Measurements from ENCODE around the gene FIGNL2. TPM values are rescaled to one million over a fixed set of nuclear protein-coding genes. Genes with fewer than 3 reads are reported as not detected.

The FIGNL2 gene
- total and polyA plus RNA-seq, 9 of the 15 experiments (the other 6 are each of a cell fraction or from before 2014, with no cell fraction given) = 0.01 TPM; not detected in 8

- in situ Hi-C loops (cut with MboI) (no loop called here), intact Hi-C loops (cut with micrococcal nuclease) (no loop called here)
- BruUV-seq (replicated peaks) = no TSS peak
- H3K9me1 ChIP-seq (ENCODE audit: control insufficient read depth, insufficient read depth, low read length) = no peaks in the 10 kb centered on the region
- H3K4me1 ChIP-seq (replicated peaks in 1 of 2; ENCODE audit: control insufficient read depth in 2 of 2, insufficient read depth in 2 of 2, low read length in 2 of 2) = no peaks in the 10 kb centered on the region
- TF ChIP-seq ATF1 (CRISPR knock-in tag; IDR thresholded peaks at IDR 0.05) = no peak
- no peak for TF ChIP-seq ATF1 (tag; IDR thresholded peaks at IDR 0.05)
- no peak for TF ChIP-seq MAFK (IDR thresholded peaks at IDR 0.05; ENCODE audit: low read length)
- TF ChIP-seq LARP7 (IDR thresholded peaks at IDR 0.05) = no peak
- TF ChIP-seq ZNF24 (IDR thresholded peaks at IDR 0.05) = no peak
- TF ChIP-seq CREB3 (tag; conservative IDR thresholded peaks at IDR 0.05; ENCODE audit: low read depth) = no peak
- no peak for TF ChIP-seq RNF2 (IDR thresholded peaks at IDR 0.05)
- no peak for TF ChIP-seq LCOR (CRISPR knock-in tag; IDR thresholded peaks at IDR 0.05)
- no peak for TF ChIP-seq CBFA2T3 (IDR thresholded peaks at IDR 0.05)
- TF ChIP-seq ZNF57 (CRISPR knock-in tag; IDR thresholded peaks at IDR 0.05) = no peak
- no peak for TF ChIP-seq ZNF778 (CRISPR knock-in tag; IDR thresholded peaks at IDR 0.05)
- no peak for TF ChIP-seq MEF2D (tag; conservative IDR thresholded peaks at IDR 0.05; ENCODE audit: low read depth)
- H3K4me3 ChIP-seq = no peak overlapping the region
- no peak overlapping the region for H3K9ac ChIP-seq (ENCODE audit: insufficient read depth in 1 of 2, low read depth in 2 of 2, low read length in 2 of 2)
- H3K9me3 ChIP-seq (replicated peaks; ENCODE audit: control insufficient read depth, insufficient read depth, low read depth, low read length) = no peaks in the 10 kb centered on the region
- H3K36me3 ChIP-seq (ENCODE audit: control insufficient read depth, insufficient read depth, low read length) = no peaks in the 10 kb centered on the region
- 0% methylated on average over 4 of the region's 4 CpGs for WGBS (ENCODE audit: insufficient coverage, low coverage, missing lambda C conversion rate)
- no peak overlapping the region for H3K27ac ChIP-seq (ENCODE audit: extremely low read depth, low read depth, low read length)
- no peak overlapping the region for H2AFZ ChIP-seq (ENCODE audit: low read depth, low read length)
- no peak overlapping the region for H3K4me2 ChIP-seq (ENCODE audit: insufficient read depth, low read length)
- H4K20me1 ChIP-seq (replicated peaks; ENCODE audit: control insufficient read depth, insufficient read depth, low read length) = no peaks in the 10 kb centered on the region
- DNase-seq (ENCODE audit: extremely low read depth in 1 of 4, low spot score in 3 of 4) = no peak
- H3K27me3 ChIP-seq (ENCODE audit: control insufficient read depth in 2 of 2, insufficient read depth in 2 of 2, low read length in 2 of 2) = peaks cover 21 to 79% of the 10 kb centered on the region in 2 experiments; a peak in 4 of 5 replicates
- H3K79me2 ChIP-seq (ENCODE audit: control insufficient read depth, insufficient read depth, low read length) = no peaks in the 10 kb centered on the region
- ATAC-seq = peak; percentile 34; the same call in 2 of the 3 replicates
- POLR2A ChIA-PET = no interaction called here
- no peak for FAIRE-seq
- CTCF ChIA-PET (ENCODE audit: low intra/inter-chr PET ratio) = no interaction called here
These were observed 10.5 kb downstream of the FIGNL2 start for GRCh38 chr12:51838036-51838435.

Data from K562 (cell line).